Fibroblast of lung (primary cell): ENCODE measurements around the gene PLA1A. TPM values are rescaled to one million over a fixed set of nuclear protein-coding genes. Genes with fewer than 3 reads are reported as not detected.

Experiments used
- DNase-seq, 2 donors: peaks; one replicate each; pipeline versions ENCODE4 v3.0.0 to v3.0.0-alpha.2; 2010; ENCODE audit warnings: low read depth in 2 of 2
- H2AFZ ChIP-seq: 2 replicates; pipeline ENCODE4 v1.5.1; 2012; ENCODE audit warnings: low read length, control low read depth, inconsistent platforms
- H3K27ac ChIP-seq: 2 replicates; pipeline ENCODE4 v1.5.1; 2011; ENCODE audit warnings: low read length, control low read depth; ENCODE audit not compliant: insufficient read depth
- H3K27me3 ChIP-seq: 2 replicates; pipeline ENCODE4 v1.5.1; 2011; ENCODE audit warnings: mild to moderate bottlenecking, low read length; ENCODE audit not compliant: control insufficient read depth, insufficient read depth
- H3K36me3 ChIP-seq: 2 replicates; pipeline ENCODE4 v1.5.1; 2011; ENCODE audit warnings: low read length; ENCODE audit not compliant: control insufficient read depth, insufficient read depth
- H3K4me1 ChIP-seq: 2 replicates; pipeline ENCODE4 v1.5.1; 2011; ENCODE audit warnings: low read length; ENCODE audit not compliant: control insufficient read depth, insufficient read depth; ENCODE audit errors: extremely low read depth
- H3K4me2 ChIP-seq: 2 replicates; pipeline ENCODE4 v1.5.1; 2011; ENCODE audit warnings: low read length, control low read depth; ENCODE audit not compliant: insufficient read depth; ENCODE audit errors: extremely low read depth
- H3K4me3 ChIP-seq, 4 experiments: fragments of 200-600 bp in 1 of 4; sonication (generic) in 1 of 4; replicated peaks in 1 of 4; 2 replicates each; pipeline ENCODE4 v1.5.1; 2011 to 2016; ENCODE audit warnings: low read length in 4 of 4, low read depth in 3 of 4, mild to moderate bottlenecking in 3 of 4, control low read depth in 2 of 4, inconsistent platforms in 1 of 4, mixed read lengths in 1 of 4; ENCODE audit not compliant: insufficient read depth in 1 of 4; ENCODE audit errors: control extremely low read depth in 1 of 4
- H3K79me2 ChIP-seq: 2 replicates; pipeline ENCODE4 v1.5.1; 2012; ENCODE audit warnings: mild to moderate bottlenecking, low read length, inconsistent platforms; ENCODE audit not compliant: control insufficient read depth, insufficient read depth
- H3K9ac ChIP-seq: 2 replicates; pipeline ENCODE4 v1.5.1; 2011; ENCODE audit warnings: mild to moderate bottlenecking, low read length, control low read depth; ENCODE audit not compliant: insufficient read depth
- H3K9me3 ChIP-seq: 2 replicates; pipeline ENCODE4 v1.5.1; 2012; ENCODE audit warnings: low read depth, low read length; ENCODE audit not compliant: control insufficient read depth, insufficient read depth
- H4K20me1 ChIP-seq: 2 replicates; pipeline ENCODE4 v1.5.1; 2011; ENCODE audit warnings: low read length; ENCODE audit not compliant: control insufficient read depth, insufficient read depth; ENCODE audit errors: extremely low read depth
- EZH2 ChIP-seq: IDR thresholded peaks from 2 replicates; pipeline ENCODE4 v1.5.1; 2012; ENCODE audit warnings: low read length, control low read depth, mild to moderate bottlenecking; ENCODE audit errors: missing control alignments
- polyA plus RNA-seq, 2 donors: library from polyadenylated mRNA; depleted of rRNA in 1 of 2; stranded (reverse) in 1 of 2; unstranded in 1 of 2; fragments of >200 nt; gene quantifications; 2 replicates each; pipeline ENCODE4 v1.2.1, GENCODE V29; 2011 to 2012; ENCODE audit warnings: missing spikeins in 1 of 2
- total RNA-seq: library from RNA; depleted of rRNA; stranded (reverse); fragments of >200 nt; gene quantifications from 2 replicates; pipeline ENCODE4 v1.2.1, GENCODE V29; 2014
- TF ChIP-seq, protein P1 (sequence below), 2 donors: IDR thresholded peaks in 1 of 2; conservative IDR thresholded peaks in 1 of 2; 1 replicate in 1 of 2; 2 replicates in 1 of 2; pipeline ENCODE4 v1.5.1; 2011 to 2012; ENCODE audit warnings: low read length in 2 of 2, control low read depth in 1 of 2, inconsistent platforms in 1 of 2, low read depth in 1 of 2, mild to moderate bottlenecking in 1 of 2

Gene PLA1A
- total and polyA plus RNA-seq, 2 donors (not counting 1 experiment from before 2014, with no cell fraction given): under 0.01 TPM; not detected in 1

DNA sequence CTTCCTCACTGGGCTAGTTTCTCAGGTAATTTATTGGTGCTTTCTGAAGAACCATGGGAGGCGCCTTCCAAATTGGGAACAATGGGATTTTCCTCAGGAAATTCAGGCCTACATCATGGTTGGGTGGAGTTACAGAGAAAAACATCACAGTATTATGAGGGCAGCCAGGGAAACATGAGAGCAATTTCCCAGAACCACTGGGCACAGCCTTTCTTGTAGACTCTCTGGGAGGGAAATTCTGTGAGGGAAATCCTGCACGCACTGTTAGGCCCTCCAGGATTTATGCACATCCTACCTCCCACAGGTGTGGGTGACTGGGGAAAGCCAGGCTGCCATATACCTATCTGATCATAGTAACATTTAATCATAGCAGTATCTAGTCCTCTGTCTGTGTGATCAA, 49.5 kb downstream of the PLA1A start:
- Histone ChIP-seq H3K9me3 (no peaks in the 10 kb centered on the region), H3K4me3 (no peak overlapping the region), H3K27me3 (no peaks in the 10 kb centered on the region), H3K4me2 (no peak overlapping the region), H3K4me1 (peaks cover 8% of the 10 kb centered on the region), H4K20me1 (no peaks in the 10 kb centered on the region), H3K27ac (no peak overlapping the region), H3K36me3 (no peaks in the 10 kb centered on the region), H3K79me2 (no peaks in the 10 kb centered on the region), H3K9ac (no peak overlapping the region), H2AFZ (no peak overlapping the region)
- peak in 1 of 2 donors; percentile 27 for DNase-seq
- no peak for TF ChIP-seq EZH2

DNA sequence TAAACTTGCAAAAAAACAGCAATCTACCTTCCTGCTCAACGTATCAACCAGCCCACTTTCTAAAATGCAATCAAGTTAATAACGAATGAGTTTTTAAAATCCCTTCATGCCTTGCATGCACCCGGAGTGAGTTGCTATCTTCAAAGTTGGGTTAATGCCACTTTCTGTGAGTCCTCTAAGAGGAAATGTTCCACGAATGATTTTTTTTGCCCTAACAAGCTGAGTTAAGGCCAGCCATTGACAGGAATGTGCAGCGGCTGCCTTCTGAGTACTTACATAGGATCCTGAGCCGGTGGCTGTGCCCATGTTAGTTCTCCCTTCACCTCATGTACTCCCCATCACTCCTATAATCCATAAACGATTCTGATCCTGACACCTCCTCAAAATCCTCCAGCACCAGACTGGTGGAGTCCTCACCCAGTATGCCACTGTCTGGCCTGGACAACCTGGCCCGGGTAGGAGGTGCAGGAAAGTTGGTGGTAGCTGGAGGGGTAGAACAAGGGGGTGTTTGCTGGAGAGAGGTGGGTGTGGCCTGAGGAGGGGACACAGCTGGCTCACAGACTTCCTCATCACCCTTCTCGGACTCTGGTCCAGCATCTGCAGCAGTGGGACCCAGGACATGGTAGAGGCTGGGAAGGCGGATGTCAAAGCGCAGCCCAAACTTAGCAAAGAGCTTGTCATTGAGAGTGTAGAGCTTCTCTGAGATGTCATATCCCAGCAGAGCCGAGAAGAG, 50.3 kb downstream of the PLA1A start:
- H3K27ac ChIP-seq: no peak overlapping the region
- no peaks in the 10 kb centered on the region for H3K27me3 ChIP-seq
- H3K4me1 ChIP-seq: peaks cover 5% of the 10 kb centered on the region
- no peaks in the 10 kb centered on the region for H3K79me2 ChIP-seq
- TF ChIP-seq EZH2: no peak
- TF ChIP-seq, protein P1, sequence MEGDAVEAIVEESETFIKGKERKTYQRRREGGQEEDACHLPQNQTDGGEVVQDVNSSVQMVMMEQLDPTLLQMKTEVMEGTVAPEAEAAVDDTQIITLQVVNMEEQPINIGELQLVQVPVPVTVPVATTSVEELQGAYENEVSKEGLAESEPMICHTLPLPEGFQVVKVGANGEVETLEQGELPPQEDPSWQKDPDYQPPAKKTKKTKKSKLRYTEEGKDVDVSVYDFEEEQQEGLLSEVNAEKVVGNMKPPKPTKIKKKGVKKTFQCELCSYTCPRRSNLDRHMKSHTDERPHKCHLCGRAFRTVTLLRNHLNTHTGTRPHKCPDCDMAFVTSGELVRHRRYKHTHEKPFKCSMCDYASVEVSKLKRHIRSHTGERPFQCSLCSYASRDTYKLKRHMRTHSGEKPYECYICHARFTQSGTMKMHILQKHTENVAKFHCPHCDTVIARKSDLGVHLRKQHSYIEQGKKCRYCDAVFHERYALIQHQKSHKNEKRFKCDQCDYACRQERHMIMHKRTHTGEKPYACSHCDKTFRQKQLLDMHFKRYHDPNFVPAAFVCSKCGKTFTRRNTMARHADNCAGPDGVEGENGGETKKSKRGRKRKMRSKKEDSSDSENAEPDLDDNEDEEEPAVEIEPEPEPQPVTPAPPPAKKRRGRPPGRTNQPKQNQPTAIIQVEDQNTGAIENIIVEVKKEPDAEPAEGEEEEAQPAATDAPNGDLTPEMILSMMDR (conservative IDR thresholded peaks at IDR 0.05 in 1 of 2, IDR thresholded peaks at IDR 0.05 in 1 of 2; ENCODE audit: low read depth in 1 of 2, low read length in 2 of 2): no peak
- peak in 1 of 2 donors; percentile 84 for DNase-seq
- H4K20me1 ChIP-seq: no peaks in the 10 kb centered on the region
- no peak overlapping the region for H3K9ac ChIP-seq
- H3K36me3 ChIP-seq: no peaks in the 10 kb centered on the region
- H3K4me3 ChIP-seq: no peak overlapping the region
- no peaks in the 10 kb centered on the region for H3K9me3 ChIP-seq
- H3K4me2 ChIP-seq: no peak overlapping the region
- no peak overlapping the region for H2AFZ ChIP-seq

DNA sequence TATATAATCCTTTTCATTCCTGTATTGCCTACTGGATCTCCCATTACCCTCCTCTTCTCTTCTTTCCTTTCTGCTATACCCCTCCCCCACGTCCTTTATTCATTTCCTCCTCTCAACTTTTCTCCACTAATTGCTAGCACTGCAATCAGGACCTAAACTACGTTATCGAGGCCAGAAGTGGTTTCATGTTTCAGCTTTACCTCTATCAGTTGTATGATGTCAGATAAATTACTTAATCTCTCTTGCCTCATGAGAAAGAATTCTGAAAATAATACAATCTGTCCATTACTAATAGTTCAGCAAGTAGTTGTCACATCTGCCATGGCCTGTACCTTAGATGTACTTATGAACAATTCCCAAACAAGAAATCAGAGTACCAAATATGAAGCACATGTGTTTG, 52.1 kb downstream of the PLA1A start:
- TF ChIP-seq, protein P1 (conservative IDR thresholded peaks at IDR 0.05 in 1 of 2, IDR thresholded peaks at IDR 0.05 in 1 of 2; ENCODE audit: low read depth in 1 of 2, low read length in 2 of 2): no peak
- TF ChIP-seq EZH2: no peak
- H3K4me3 ChIP-seq: no peak overlapping the region
- no peaks in the 10 kb centered on the region for H3K79me2 ChIP-seq
- no peaks in the 10 kb centered on the region for H3K9me3 ChIP-seq
- H3K36me3 ChIP-seq: no peaks in the 10 kb centered on the region
- no peaks in the 10 kb centered on the region for H3K4me1 ChIP-seq
- no peaks in the 10 kb centered on the region for H4K20me1 ChIP-seq
- H2AFZ ChIP-seq: no peak overlapping the region
- H3K27ac ChIP-seq: no peak overlapping the region
- no peaks in the 10 kb centered on the region for H3K27me3 ChIP-seq
- peak; percentile 24 to 41 for DNase-seq
- H3K4me2 ChIP-seq: no peak overlapping the region
- H3K9ac ChIP-seq: no peak overlapping the region
